ENCODE results near the gene MIB1. TPM values are rescaled to one million over a fixed set of nuclear protein-coding genes. Genes with fewer than 3 reads are reported as not detected.
"Not testable (repeated sequence)": the region's sequence is repeated elsewhere in the genome, so short reads cannot be mapped to it uniquely, and the experiment has no call there.

MIB1 gene
- total RNA-seq, 2 donors from 2014 or later = 52.3 to 64.0 TPM

GRCh38 chr18:21761471-21762115 is 21.0 kb downstream of the MIB1 start:
- Mint-ChIP-seq H3K4me3 (no peak overlapping the region), H3K4me1 (peaks cover 12% of the 10 kb centered on the region), H3K27ac (no peak overlapping the region), H3K9me3 (no peaks in the 10 kb centered on the region), H3K27me3 (no peaks in the 10 kb centered on the region), H3K36me3 (ENCODE audit: low read depth) (peaks cover 17% of the 10 kb centered on the region)
- no peak for ATAC-seq (replicated peaks)

DNA sequence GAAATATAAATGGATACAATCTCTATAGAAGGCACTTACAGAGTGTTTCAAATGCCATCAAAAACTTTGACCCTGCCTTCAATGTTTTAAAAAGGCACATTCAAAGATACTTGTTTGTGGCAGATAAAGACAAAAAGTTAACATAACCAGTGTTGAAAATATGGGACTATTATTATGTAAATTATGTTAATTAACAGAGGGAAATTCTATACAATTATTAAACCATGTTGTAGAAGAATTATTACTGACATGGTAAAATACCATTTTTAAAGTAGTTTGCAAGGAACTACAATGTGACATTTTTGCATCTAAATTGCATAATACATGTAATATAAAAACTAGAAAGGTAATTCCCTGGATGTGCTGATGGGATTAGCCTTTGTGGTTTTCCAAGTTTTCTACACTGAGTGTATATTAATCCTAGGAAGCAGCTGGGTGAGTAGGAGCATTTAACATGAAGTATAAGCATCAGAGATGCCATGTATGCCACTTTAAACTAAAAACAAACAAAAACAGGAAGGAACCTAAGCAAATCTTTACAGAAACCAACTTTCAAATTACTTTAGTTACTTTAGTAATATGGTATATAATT is 21.7 kb downstream of the MIB1 start:
- Mint-ChIP-seq H3K27ac (no peak overlapping the region), H3K4me1 (peaks cover 12% of the 10 kb centered on the region), H3K9me3 (no peaks in the 10 kb centered on the region), H3K27me3 (no peaks in the 10 kb centered on the region), H3K4me3 (no peak overlapping the region), H3K36me3 (ENCODE audit: low read depth) (peaks cover 24% of the 10 kb centered on the region)
- no peak for ATAC-seq (replicated peaks)

DNA sequence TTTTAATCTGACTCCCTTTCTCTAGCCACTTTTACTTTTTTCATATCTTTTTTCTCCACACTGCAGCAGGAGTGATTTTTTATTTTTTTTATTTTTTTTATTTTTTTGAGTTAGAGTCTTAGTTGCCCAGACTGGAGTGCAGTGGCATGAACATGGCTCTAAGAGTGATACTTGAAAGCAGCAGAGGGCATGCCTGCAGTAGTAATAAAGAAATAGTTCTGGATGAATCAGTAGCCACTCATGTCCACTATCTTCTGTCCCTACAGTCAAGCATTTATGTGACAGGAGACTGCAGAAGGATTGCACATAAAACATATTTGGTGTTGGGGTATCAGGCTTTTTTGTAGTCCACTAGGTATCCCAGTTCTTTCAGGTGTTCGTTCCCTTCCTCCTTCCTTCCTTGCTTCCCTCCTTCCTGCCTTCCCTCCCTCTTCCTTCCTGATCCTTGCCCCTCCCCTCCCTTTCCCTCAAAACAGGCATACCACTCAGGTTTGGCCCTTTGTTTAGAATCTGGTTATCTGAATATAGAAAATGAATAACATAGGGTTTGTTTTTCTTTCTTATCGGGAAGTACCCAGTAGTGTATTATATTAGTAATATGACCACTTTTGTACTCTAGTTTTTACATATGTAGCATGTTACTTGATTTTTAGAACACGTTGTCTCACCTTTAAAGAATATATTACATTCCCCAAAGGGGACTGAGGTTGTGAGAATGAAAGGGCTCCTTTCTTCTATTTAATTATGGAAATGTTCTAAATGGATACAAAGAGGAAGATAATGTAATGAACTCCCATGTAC is 23.5 kb downstream of the MIB1 start:
- Mint-ChIP-seq H3K4me1 (peaks cover 12% of the 10 kb centered on the region), H3K36me3 (ENCODE audit: low read depth) (peaks cover 39% of the 10 kb centered on the region)

GRCh38 chr18:21769206-21769605 is 28.6 kb downstream of the MIB1 start:
- Mint-ChIP-seq H3K27ac (peak overlapping the region; percentile 41), H3K4me1 (peaks cover 6% of the 10 kb centered on the region), H3K9me3 (no peaks in the 10 kb centered on the region), H3K36me3 (ENCODE audit: low read depth) (peaks cover 89% of the 10 kb centered on the region), H3K27me3 (no peaks in the 10 kb centered on the region), H3K4me3 (no peak overlapping the region)
- no peak for ATAC-seq (replicated peaks)

More for the DNA sequence above, 23.5 kb downstream of the MIB1 start:
- Mint-ChIP-seq H3K27ac (no peak overlapping the region), H3K27me3 (no peaks in the 10 kb centered on the region), H3K4me3 (no peak overlapping the region), H3K9me3 (no peaks in the 10 kb centered on the region)
- ATAC-seq (replicated peaks) = peak; percentile 50

- no peak for ATAC-seq (replicated peaks)
- Mint-ChIP-seq H3K9me3 (no peaks in the 10 kb centered on the region), H3K4me3 (no peak overlapping the region), H3K4me1 (peaks cover 11% of the 10 kb centered on the region), H3K27me3 (no peaks in the 10 kb centered on the region), H3K36me3 (ENCODE audit: low read depth) (peaks cover 88% of the 10 kb centered on the region), H3K27ac (no peak overlapping the region)
Measured at GRCh38 chr18:21774722-21775121, 34.1 kb downstream of the MIB1 start.

GRCh38 chr18:21777814-21778213 is 37.2 kb downstream of the MIB1 start:
- Mint-ChIP-seq H3K4me1 (peaks cover 15% of the 10 kb centered on the region), H3K27me3 (no peaks in the 10 kb centered on the region), H3K36me3 (ENCODE audit: low read depth) (peaks cover 90% of the 10 kb centered on the region), H3K4me3 (no peak overlapping the region), H3K27ac (peak overlapping the region; percentile 3), H3K9me3 (no peaks in the 10 kb centered on the region)
- ATAC-seq (replicated peaks) = no peak

GRCh38 chr18:21786526-21786925 is 45.9 kb downstream of the MIB1 start:
- Mint-ChIP-seq H3K9me3 (peaks cover 15% of the 10 kb centered on the region), H3K27ac (no peak overlapping the region), H3K4me3 (no peak overlapping the region), H3K36me3 (ENCODE audit: low read depth) (peaks cover 89% of the 10 kb centered on the region), H3K27me3 (no peaks in the 10 kb centered on the region), H3K4me1 (peaks cover 5% of the 10 kb centered on the region)
- ATAC-seq (replicated peaks) = no peak

GRCh38 chr18:21796089-21796488 is 55.5 kb downstream of the MIB1 start:
- peaks cover 87% of the 10 kb centered on the region for H3K36me3 Mint-ChIP-seq (ENCODE audit: low read depth)
- H3K9me3 Mint-ChIP-seq; H3K4me3 Mint-ChIP-seq; H3K27me3 Mint-ChIP-seq; ATAC-seq (replicated peaks); H3K27ac Mint-ChIP-seq: not testable (repeated sequence)
- H3K4me1 Mint-ChIP-seq = peaks cover 10% of the 10 kb centered on the region

DNA sequence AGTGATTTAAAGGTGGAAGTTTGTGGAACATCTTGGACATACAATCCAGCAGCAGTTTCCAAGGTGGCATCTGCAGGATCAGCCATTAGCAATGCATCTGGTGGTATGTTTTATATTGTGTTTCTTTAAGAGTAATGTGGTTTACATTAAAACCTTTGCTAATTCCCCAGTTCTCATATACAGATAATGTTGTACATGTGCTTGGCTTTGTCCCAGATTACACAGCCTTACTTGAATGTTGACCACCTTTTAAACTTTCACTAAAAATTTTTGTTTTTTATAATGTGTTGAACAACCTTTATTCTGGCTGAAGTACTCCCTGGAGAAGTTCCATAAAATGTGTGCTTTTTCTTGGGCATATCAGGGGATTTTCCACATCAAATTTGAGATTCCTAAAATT is 57.5 kb downstream of the MIB1 start:
- H3K4me3 Mint-ChIP-seq = no peak overlapping the region
- peaks cover 11% of the 10 kb centered on the region for H3K4me1 Mint-ChIP-seq
- H3K27ac Mint-ChIP-seq = no peak overlapping the region
- H3K9me3 Mint-ChIP-seq = no peaks in the 10 kb centered on the region
- no peaks in the 10 kb centered on the region for H3K27me3 Mint-ChIP-seq
- H3K36me3 Mint-ChIP-seq (ENCODE audit: low read depth) = peaks cover 89% of the 10 kb centered on the region
- no peak for ATAC-seq (replicated peaks)

- peaks cover 4% of the 10 kb centered on the region for H3K4me1 Mint-ChIP-seq
- H3K36me3 Mint-ChIP-seq (ENCODE audit: low read depth) = peaks cover 91% of the 10 kb centered on the region
- no peak overlapping the region for H3K4me3 Mint-ChIP-seq
- no peak for ATAC-seq (replicated peaks)
- no peak overlapping the region for H3K27ac Mint-ChIP-seq
- no peaks in the 10 kb centered on the region for H3K27me3 Mint-ChIP-seq
- H3K9me3 Mint-ChIP-seq = no peaks in the 10 kb centered on the region
Measured at GRCh38 chr18:21799721-21800120, 59.1 kb downstream of the MIB1 start.

GRCh38 chr18:21803495-21803894 is 62.9 kb downstream of the MIB1 start:
- Mint-ChIP-seq H3K9me3 (no peaks in the 10 kb centered on the region), H3K27me3 (no peaks in the 10 kb centered on the region), H3K27ac (no peak overlapping the region), H3K36me3 (ENCODE audit: low read depth) (peaks cover 94% of the 10 kb centered on the region), H3K4me3 (no peak overlapping the region), H3K4me1 (peaks cover 4% of the 10 kb centered on the region)
- ATAC-seq (replicated peaks) = no peak

DNA sequence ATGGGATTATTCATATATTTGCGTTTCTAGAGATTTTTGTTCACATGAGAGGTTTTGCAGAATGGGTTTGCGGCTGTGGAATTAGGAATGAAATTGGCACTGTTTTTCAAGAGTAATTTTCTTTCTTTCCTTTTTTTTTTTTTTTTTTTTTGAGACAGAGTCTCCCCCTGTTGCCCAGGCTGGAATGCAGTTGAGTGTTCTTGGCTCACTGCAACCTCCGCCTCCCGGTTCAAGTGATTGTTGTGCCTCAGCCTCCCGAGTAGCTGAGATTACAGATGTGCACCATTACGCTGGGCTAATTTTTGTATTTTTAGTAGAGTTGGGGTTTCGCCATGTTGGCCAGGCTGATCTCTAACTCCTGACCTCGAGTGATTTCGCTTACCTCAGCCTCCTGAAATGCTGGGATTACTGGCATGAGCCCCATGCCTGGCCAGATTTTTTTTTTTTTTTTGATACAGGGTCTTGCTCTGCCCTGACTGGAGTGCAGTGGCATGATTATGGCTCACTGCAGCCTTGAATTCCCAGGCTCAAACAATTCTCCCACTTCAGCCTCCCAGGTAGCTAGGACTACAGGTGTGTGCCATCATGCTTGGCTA is 65.3 kb downstream of the MIB1 start:
- no peak overlapping the region for H3K27ac Mint-ChIP-seq

DNA sequence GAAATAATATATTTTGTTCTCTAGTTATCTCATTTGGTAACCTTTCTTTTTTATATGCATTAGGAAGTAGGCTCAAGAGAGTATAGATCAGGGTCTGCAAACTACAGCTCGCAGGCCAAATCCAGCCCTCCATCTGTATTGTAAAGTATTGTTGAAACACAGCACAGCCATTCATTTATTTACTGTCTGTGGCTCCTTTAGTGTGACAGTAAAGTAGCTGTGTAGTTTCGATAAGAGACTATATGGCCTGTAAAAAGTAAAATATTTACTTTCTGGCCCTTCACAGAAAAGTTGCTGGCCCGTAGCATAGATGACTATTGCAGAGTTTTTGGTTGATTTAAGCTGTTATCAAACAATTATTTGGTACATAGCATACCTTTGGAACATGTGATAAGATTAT is 67.6 kb downstream of the MIB1 start:
- peaks cover 81% of the 10 kb centered on the region for H3K36me3 Mint-ChIP-seq (ENCODE audit: low read depth)
- no peak overlapping the region for H3K4me3 Mint-ChIP-seq
- H3K27ac Mint-ChIP-seq = no peak overlapping the region
- ATAC-seq (replicated peaks) = no peak
- H3K27me3 Mint-ChIP-seq = no peaks in the 10 kb centered on the region
- no peaks in the 10 kb centered on the region for H3K9me3 Mint-ChIP-seq
- H3K4me1 Mint-ChIP-seq = no peaks in the 10 kb centered on the region

More for the DNA sequence above, 65.3 kb downstream of the MIB1 start:
- peaks cover 94% of the 10 kb centered on the region for H3K36me3 Mint-ChIP-seq (ENCODE audit: low read depth)
- H3K27me3 Mint-ChIP-seq = no peaks in the 10 kb centered on the region
- peaks cover 4% of the 10 kb centered on the region for H3K4me1 Mint-ChIP-seq
- H3K9me3 Mint-ChIP-seq = no peaks in the 10 kb centered on the region
- ATAC-seq (replicated peaks) = no peak
- no peak overlapping the region for H3K4me3 Mint-ChIP-seq

DNA sequence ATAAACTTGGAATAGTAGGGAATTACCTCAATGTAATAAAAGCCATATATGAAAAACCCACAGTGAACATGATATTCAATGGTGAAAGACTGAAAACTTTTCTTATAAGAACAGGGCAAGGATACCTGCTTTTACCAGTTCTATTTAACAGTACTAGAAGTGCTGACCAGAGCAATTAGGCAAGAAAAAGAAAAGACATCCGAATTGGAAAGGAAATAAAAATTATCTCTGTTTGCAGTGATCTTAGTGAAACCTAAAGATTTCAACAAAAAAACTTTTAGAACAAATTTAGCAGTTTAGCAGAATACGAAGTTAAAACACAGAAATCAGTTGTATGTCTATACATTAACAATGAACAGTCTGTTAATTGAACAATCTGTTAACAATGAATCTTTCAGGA is 69.1 kb downstream of the MIB1 start:
- H3K9me3 Mint-ChIP-seq = no peaks in the 10 kb centered on the region

More for the DNA sequence above, 69.1 kb downstream of the MIB1 start:
- Mint-ChIP-seq H3K4me3 (no peak overlapping the region), H3K4me1 (no peaks in the 10 kb centered on the region), H3K27ac (no peak overlapping the region), H3K36me3 (ENCODE audit: low read depth) (peaks cover 82% of the 10 kb centered on the region), H3K27me3 (no peaks in the 10 kb centered on the region)
- no peak for ATAC-seq (replicated peaks)

All from activated T-helper 17 cell treated with anti-CD3 and anti-CD28 coated beads, Interleukin-2, amount 50 U/mL, for 72 hours (primary cell).